LNCaP clone FGC (cell line): ENCODE results near the gene IL1RAPL1.

Source experiments
- DNase-seq: peaks from one replicate; pipeline ENCODE4 v3.0.0-alpha.2; 2011; ENCODE audit warnings: low read depth
- H3K4me3 ChIP-seq: 2 replicates; pipeline ENCODE4 v1.5.1; 2011; ENCODE audit warnings: mild to moderate bottlenecking, low read depth, low read length, control low read depth
- CTCF ChIP-seq: IDR thresholded peaks from 2 replicates; pipeline ENCODE4 v1.5.1; 2012; ENCODE audit warnings: mild to moderate bottlenecking; ENCODE audit not compliant: control insufficient read depth, insufficient read depth; ENCODE audit errors: extremely low read depth

The IL1RAPL1 gene

GRCh38 chrX:29746326-29746725 lies 1159.1 kb downstream of the IL1RAPL1 start:
- no peak for DNase-seq
- no peak overlapping the region for H3K4me3 ChIP-seq
- no peak for TF ChIP-seq CTCF

GRCh38 chrX:29762006-29762405 lies 1174.8 kb downstream of the IL1RAPL1 start:
- no peak overlapping the region for H3K4me3 ChIP-seq
- no peak for DNase-seq
- no peak for TF ChIP-seq CTCF

GRCh38 chrX:29775890-29776289 lies 1188.6 kb downstream of the IL1RAPL1 start:
- TF ChIP-seq CTCF, result no peak
- no peak overlapping the region for H3K4me3 ChIP-seq
- no peak for DNase-seq

GRCh38 chrX:29787656-29788055 lies 1200.4 kb downstream of the IL1RAPL1 start:
- no peak for DNase-seq
- TF ChIP-seq CTCF, result no peak
- no peak overlapping the region for H3K4me3 ChIP-seq

- DNase-seq, result no peak
- no peak overlapping the region for H3K4me3 ChIP-seq
- TF ChIP-seq CTCF, result no peak
These were observed 1201.9 kb downstream of the IL1RAPL1 start for GRCh38 chrX:29788991-29789699.

- TF ChIP-seq CTCF, result no peak
- no peak overlapping the region for H3K4me3 ChIP-seq
- DNase-seq, result no peak
These were observed 1205.1 kb downstream of the IL1RAPL1 start for GRCh38 chrX:29792335-29792734.

GRCh38 chrX:29797156-29797555 lies 1209.9 kb downstream of the IL1RAPL1 start:
- H3K4me3 ChIP-seq, result no peak overlapping the region
- DNase-seq, result no peak
- TF ChIP-seq CTCF, result no peak
